Stimulated activated memory B cell treated with anti-CD40 and anti-IgM and Interleukin-4, amounts not matched to agents 10 μg/mL and 1 μg/mL and 100 μg/mL, for 72 hours (primary cell): ENCODE data around the gene DIP2C.
"Not testable (repeated sequence)": the region's sequence is repeated elsewhere in the genome, so short reads cannot be mapped to it uniquely, and the experiment has no call there.

Source experiments
- ATAC-seq: fragments of 150-1000 bp; cut with Tn5 transposase; 2 replicates; pipeline ENCODE4 v1.10.0; 2021
- H3K27ac Mint-ChIP-seq: one replicate; pipeline ENCODE4 v1.8.0; 2022; ENCODE audit warnings: mild to moderate bottlenecking, mixed read lengths
- H3K27me3 Mint-ChIP-seq: one replicate; pipeline ENCODE4 v1.8.0; 2022; ENCODE audit warnings: mixed read lengths
- H3K36me3 Mint-ChIP-seq: one replicate; pipeline ENCODE4 v1.8.0; 2022; ENCODE audit warnings: mixed read lengths
- H3K4me1 Mint-ChIP-seq: one replicate; pipeline ENCODE4 v1.8.0; 2022; ENCODE audit warnings: mixed read lengths
- H3K4me3 Mint-ChIP-seq: one replicate; pipeline ENCODE4 v1.8.0; 2022; ENCODE audit warnings: mild to moderate bottlenecking, moderate library complexity, mixed read lengths
- H3K9me3 Mint-ChIP-seq: one replicate; pipeline ENCODE4 v1.8.0; 2022; ENCODE audit warnings: mixed read lengths

The DIP2C gene

DNA sequence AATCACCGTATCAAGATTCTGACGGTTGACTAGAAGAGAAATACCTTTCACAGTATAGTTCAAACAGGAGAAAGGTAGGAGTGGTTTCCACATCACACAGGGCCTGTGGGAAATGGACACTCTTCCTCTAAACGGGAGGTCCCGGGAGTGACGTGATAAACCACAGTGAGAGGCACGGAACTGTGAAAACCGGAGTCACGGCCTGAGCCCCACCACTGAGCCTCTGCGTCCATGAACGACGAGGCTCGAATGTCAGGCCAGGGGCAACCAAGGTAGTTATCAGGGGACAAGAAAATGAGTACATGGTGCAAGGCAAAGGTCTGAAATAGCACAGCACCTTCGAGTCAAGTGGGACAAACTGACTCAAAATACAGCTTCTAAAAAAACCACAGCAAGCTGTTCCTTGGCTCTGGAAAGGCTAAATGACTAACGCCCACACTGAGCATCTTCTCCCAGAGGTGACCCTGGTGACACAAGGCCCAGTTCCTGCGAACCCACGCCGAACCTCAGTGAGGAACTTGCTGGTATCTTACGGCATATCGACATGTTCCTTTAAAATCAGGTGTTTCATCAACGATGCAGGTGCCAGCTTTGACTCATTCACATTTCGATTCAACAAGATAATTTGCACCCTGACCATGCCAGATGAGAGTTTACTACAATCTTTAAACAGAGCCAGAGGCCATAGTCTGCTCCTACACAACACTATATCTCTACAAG, 99.3 kb downstream of the DIP2C start:
- ATAC-seq, result no peak
- Mint-ChIP-seq H3K4me1 (no peaks in the 10 kb centered on the region), H3K27me3 (peaks cover 60% of the 10 kb centered on the region), H3K4me3 (no peak overlapping the region), H3K9me3 (no peaks in the 10 kb centered on the region), H3K36me3 (no peaks in the 10 kb centered on the region), H3K27ac (no peak overlapping the region)

GRCh38 chr10:588246-589165, 101.0 kb downstream of the DIP2C start:
- Mint-ChIP-seq H3K27ac (no peak overlapping the region), H3K36me3 (no peaks in the 10 kb centered on the region), H3K4me3 (no peak overlapping the region), H3K9me3 (no peaks in the 10 kb centered on the region), H3K27me3 (peaks cover 56% of the 10 kb centered on the region), H3K4me1 (no peaks in the 10 kb centered on the region)
- ATAC-seq, result no peak

- Mint-ChIP-seq H3K27ac (no peak overlapping the region), H3K4me3 (no peak overlapping the region), H3K4me1 (no peaks in the 10 kb centered on the region), H3K36me3 (no peaks in the 10 kb centered on the region), H3K27me3 (peaks cover 43% of the 10 kb centered on the region), H3K9me3 (no peaks in the 10 kb centered on the region)
- ATAC-seq, result no peak
Observed at GRCh38 chr10:586716-587115, 102.8 kb downstream of the DIP2C start.

DNA sequence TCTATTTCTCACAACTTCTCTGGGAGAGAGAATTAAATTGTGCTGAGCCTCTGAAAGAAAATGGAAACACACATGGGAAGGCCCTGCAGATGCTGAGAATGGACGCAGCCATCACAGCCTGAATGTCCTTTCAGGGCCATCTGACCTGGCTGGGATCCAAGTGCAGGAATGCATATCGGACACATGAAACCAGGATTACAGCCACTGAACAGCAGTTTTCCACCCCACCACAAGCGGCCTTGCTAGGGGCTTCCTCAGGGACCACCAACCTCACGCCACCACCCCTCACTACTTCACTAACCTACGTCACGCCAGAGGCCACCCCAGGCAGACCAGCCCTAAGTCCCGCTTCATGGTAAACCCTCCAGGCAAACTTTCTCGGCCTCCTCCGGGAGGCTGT, 103.3 kb downstream of the DIP2C start:
- ATAC-seq, result no peak
- H3K27me3 Mint-ChIP-seq, result peaks cover 38% of the 10 kb centered on the region
- H3K27ac Mint-ChIP-seq, result no peak overlapping the region
- no peaks in the 10 kb centered on the region for H3K4me1 Mint-ChIP-seq
- H3K36me3 Mint-ChIP-seq, result no peaks in the 10 kb centered on the region
- no peaks in the 10 kb centered on the region for H3K9me3 Mint-ChIP-seq
- H3K4me3 Mint-ChIP-seq, result no peak overlapping the region

- H3K36me3 Mint-ChIP-seq, result no peaks in the 10 kb centered on the region
- no peak for ATAC-seq
- H3K4me1 Mint-ChIP-seq, result no peaks in the 10 kb centered on the region
- H3K9me3 Mint-ChIP-seq, result no peaks in the 10 kb centered on the region
- H3K4me3 Mint-ChIP-seq, result no peak overlapping the region
- H3K27ac Mint-ChIP-seq, result no peak overlapping the region
- peaks cover 31% of the 10 kb centered on the region for H3K27me3 Mint-ChIP-seq
Observed at GRCh38 chr10:585502-585901, 104.0 kb downstream of the DIP2C start.

DNA sequence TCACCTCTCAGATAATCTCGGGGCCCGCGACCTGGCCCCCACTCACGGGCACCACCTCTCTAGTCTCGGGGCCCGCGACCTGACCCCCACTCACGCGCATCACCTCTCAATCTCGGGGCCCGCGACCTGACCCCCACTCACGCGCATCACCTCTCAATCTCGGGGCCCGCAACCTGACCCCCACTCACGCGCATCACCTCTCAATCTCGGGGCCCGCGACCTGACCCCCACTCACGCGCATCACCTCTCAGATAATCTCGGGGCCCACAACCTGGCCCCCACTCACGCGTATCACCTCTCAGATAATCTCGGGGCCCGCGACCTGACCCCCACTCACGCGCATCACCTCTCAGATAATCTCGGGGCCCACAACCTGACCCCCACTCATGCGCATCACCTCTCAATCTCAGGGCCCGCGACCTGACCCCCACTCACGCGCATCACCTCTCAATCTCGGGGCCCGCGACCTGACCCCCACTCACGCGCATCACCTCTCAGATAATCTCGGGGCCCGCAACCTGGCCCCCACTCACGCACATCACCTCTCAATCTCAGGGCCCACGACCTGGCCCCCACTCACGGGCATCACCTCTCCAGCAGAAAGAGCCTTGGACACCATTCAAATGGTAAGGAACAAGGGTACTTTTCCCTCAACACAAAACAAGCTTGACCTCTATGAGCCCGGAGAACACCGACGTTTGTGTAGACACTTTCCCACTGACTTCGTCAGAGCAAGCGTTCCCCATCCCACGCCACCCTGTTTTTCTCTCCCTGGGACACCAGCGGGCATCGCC, 104.8 kb downstream of the DIP2C start:
- H3K36me3 Mint-ChIP-seq, H3K4me3 Mint-ChIP-seq, ATAC-seq, H3K9me3 Mint-ChIP-seq, H3K27ac Mint-ChIP-seq, H3K4me1 Mint-ChIP-seq: not testable (repeated sequence)
- peaks cover 23% of the 10 kb centered on the region for H3K27me3 Mint-ChIP-seq

GRCh38 chr10:583433-583832, 106.0 kb downstream of the DIP2C start:
- no peak overlapping the region for H3K27ac Mint-ChIP-seq
- H3K4me1 Mint-ChIP-seq, result no peaks in the 10 kb centered on the region
- H3K4me3 Mint-ChIP-seq, result no peak overlapping the region
- H3K9me3 Mint-ChIP-seq, result no peaks in the 10 kb centered on the region
- no peak for ATAC-seq
- H3K27me3 Mint-ChIP-seq, result peaks cover 16% of the 10 kb centered on the region
- H3K36me3 Mint-ChIP-seq, result no peaks in the 10 kb centered on the region

GRCh38 chr10:581776-582330, 107.6 kb downstream of the DIP2C start:
- Mint-ChIP-seq H3K4me3 (no peak overlapping the region), H3K36me3 (no peaks in the 10 kb centered on the region), H3K4me1 (no peaks in the 10 kb centered on the region), H3K27me3 (peaks cover 9% of the 10 kb centered on the region), H3K27ac (no peak overlapping the region), H3K9me3 (no peaks in the 10 kb centered on the region)
- ATAC-seq, result no peak

GRCh38 chr10:580778-581177, 108.7 kb downstream of the DIP2C start:
- Mint-ChIP-seq H3K9me3 (no peaks in the 10 kb centered on the region), H3K27me3 (peaks cover 7% of the 10 kb centered on the region), H3K4me1 (no peaks in the 10 kb centered on the region), H3K36me3 (no peaks in the 10 kb centered on the region), H3K27ac (no peak overlapping the region), H3K4me3 (no peak overlapping the region)
- no peak for ATAC-seq

DNA sequence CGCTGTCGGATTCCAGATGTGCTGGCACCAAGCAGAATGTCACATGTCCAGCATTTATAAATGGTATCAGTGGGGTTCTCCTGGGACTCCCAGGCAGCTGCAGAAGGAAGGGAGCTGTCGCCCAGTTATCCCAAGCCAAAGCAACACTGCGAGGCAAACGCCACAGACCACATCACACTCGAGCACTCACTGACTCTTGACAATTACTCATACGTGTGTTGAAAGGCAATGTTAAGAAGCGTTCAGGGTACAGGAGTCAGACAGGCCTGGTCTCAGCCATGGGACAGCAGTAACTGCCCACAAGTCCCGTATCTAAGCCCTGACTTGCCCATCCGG, 113.4 kb downstream of the DIP2C start:
- no peak overlapping the region for H3K4me3 Mint-ChIP-seq
- no peak for ATAC-seq
- no peaks in the 10 kb centered on the region for H3K4me1 Mint-ChIP-seq
- H3K27me3 Mint-ChIP-seq, result peaks cover 41% of the 10 kb centered on the region
- H3K27ac Mint-ChIP-seq, result no peak overlapping the region
- no peaks in the 10 kb centered on the region for H3K36me3 Mint-ChIP-seq
- H3K9me3 Mint-ChIP-seq, result peaks cover 3% of the 10 kb centered on the region

GRCh38 chr10:575402-576129, 113.9 kb downstream of the DIP2C start:
- H3K4me1 Mint-ChIP-seq, result no peaks in the 10 kb centered on the region
- no peaks in the 10 kb centered on the region for H3K36me3 Mint-ChIP-seq
- no peak overlapping the region for H3K27ac Mint-ChIP-seq
- ATAC-seq, result no peak
- peaks cover 45% of the 10 kb centered on the region for H3K27me3 Mint-ChIP-seq
- H3K4me3 Mint-ChIP-seq, result no peak overlapping the region
- peaks cover 3% of the 10 kb centered on the region for H3K9me3 Mint-ChIP-seq

- Mint-ChIP-seq H3K9me3 (peaks cover 14% of the 10 kb centered on the region), H3K36me3 (no peaks in the 10 kb centered on the region), H3K27me3 (peaks cover 56% of the 10 kb centered on the region), H3K4me3 (no peak overlapping the region), H3K27ac (no peak overlapping the region), H3K4me1 (no peaks in the 10 kb centered on the region)
- no peak for ATAC-seq
Observed at GRCh38 chr10:572696-573095, 116.8 kb downstream of the DIP2C start.

- peaks cover 14% of the 10 kb centered on the region for H3K9me3 Mint-ChIP-seq
- H3K4me3 Mint-ChIP-seq, result no peak overlapping the region
- H3K27ac Mint-ChIP-seq, result no peak overlapping the region
- ATAC-seq, result no peak
- H3K27me3 Mint-ChIP-seq, result peaks cover 56% of the 10 kb centered on the region
- no peaks in the 10 kb centered on the region for H3K36me3 Mint-ChIP-seq
- no peaks in the 10 kb centered on the region for H3K4me1 Mint-ChIP-seq
Observed at GRCh38 chr10:571688-572451, 117.6 kb downstream of the DIP2C start.

DNA sequence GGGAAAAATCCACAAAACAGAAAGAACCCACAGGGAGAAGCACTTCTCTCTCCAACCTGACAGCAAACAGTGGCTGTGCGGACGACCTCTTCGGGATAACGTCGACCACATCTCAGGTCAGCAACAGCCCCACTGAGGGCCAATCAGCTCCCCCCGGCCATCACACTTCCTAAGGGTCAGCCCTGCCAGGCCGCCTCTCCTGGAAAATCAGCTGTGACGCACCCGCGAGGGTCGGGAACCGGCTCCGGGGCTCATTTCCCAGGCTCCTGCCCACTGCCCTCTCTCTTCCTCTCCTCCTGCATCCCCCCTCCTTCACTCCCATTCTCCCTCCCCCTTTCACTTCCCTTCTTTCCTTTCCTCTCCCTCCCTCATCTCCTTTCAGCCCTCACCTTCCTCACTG, 118.3 kb downstream of the DIP2C start:
- H3K27me3 Mint-ChIP-seq, result peaks cover 59% of the 10 kb centered on the region
- H3K27ac Mint-ChIP-seq, result no peak overlapping the region
- no peaks in the 10 kb centered on the region for H3K4me1 Mint-ChIP-seq

More for the DNA sequence above, 118.3 kb downstream of the DIP2C start:
- Mint-ChIP-seq H3K4me3 (no peak overlapping the region), H3K36me3 (no peaks in the 10 kb centered on the region), H3K9me3 (peaks cover 14% of the 10 kb centered on the region)
- ATAC-seq, result no peak
